IMR-90 (cell line): Measurements from ENCODE around the gene MBOAT2. TPM values are rescaled to one million over a fixed set of nuclear protein-coding genes. Genes with fewer than 3 reads are reported as not detected.

ENCODE experiments used
- ATAC-seq: fragments of 200-7000 bp; cut with Tn5 transposase; 2 replicates; pipeline ENCODE4 v1.9.1; 2020; ENCODE audit warnings: low read depth, mild to moderate bottlenecking, moderate library complexity
- BruUV-seq: library from RNA; stranded (reverse); fragments of 400-500 nt; replicated peaks from 2 replicates; lab custom pipeline; 2021; lab: Mats Ljungman, UMichigan
- CTCF ChIA-PET: fragments of 300-600 bp; formaldehyde crosslinking; extraction: SDS; loops from one replicate; lab custom pipeline; 2021; ENCODE audit warnings: antibody characterized with exemption; lab: Yijun Ruan, JAX
- POLR2A ChIA-PET: fragments of 300-600 bp; sonication (Branson Sonifier 250); formaldehyde crosslinking; loops from one replicate; lab custom pipeline; 2022; ENCODE audit warnings: antibody characterized with exemption; ENCODE audit not compliant: unreplicated experiment; lab: Charles Lee
- DNase-seq: peaks from one replicate; pipeline ENCODE4 v3.0.0; 2013
- H2AFZ ChIP-seq: replicated peaks from 2 replicates; pipeline ENCODE3; 2013; ENCODE audit warnings: low read length, mild to moderate bottlenecking; ENCODE audit not compliant: poor library complexity
- H2AK5ac ChIP-seq: 2 replicates; pipeline ENCODE4 v1.6.1; 2013; ENCODE audit warnings: low read depth, low read length, inconsistent platforms
- H2AK9ac ChIP-seq: replicated peaks from 2 replicates; pipeline ENCODE3; 2013; ENCODE audit warnings: mild to moderate bottlenecking, low read depth, low read length, moderate library complexity; ENCODE audit not compliant: poor library complexity
- H2BK120ac ChIP-seq: 2 replicates; pipeline ENCODE4 v1.6.1; 2013; ENCODE audit warnings: low read depth, low read length, inconsistent platforms
- H2BK15ac ChIP-seq: 3 replicates; pipeline ENCODE4 v1.6.1; 2013; ENCODE audit warnings: low read depth, low read length, inconsistent platforms
- H2BK20ac ChIP-seq: 2 replicates; pipeline ENCODE4 v1.6.1; 2013; ENCODE audit warnings: low read depth, mild to moderate bottlenecking, inconsistent platforms, low read length, moderate library complexity
- H2BK5ac ChIP-seq: 2 replicates; pipeline ENCODE4 v1.6.1; 2013; ENCODE audit warnings: mild to moderate bottlenecking, low read depth, low read length, inconsistent platforms; ENCODE audit not compliant: poor library complexity, severe bottlenecking
- H3K14ac ChIP-seq: replicated peaks from 2 replicates; pipeline ENCODE4 v1.6.1; 2013; ENCODE audit warnings: low read depth, low read length, inconsistent platforms
- H3K18ac ChIP-seq: 2 replicates; pipeline ENCODE4 v1.6.1; 2013; ENCODE audit warnings: low read depth, low read length, control low read depth
- H3K23ac ChIP-seq: 2 replicates; pipeline ENCODE4 v1.6.1; 2013; ENCODE audit warnings: low read depth, low read length, inconsistent platforms
- H3K27ac ChIP-seq: 2 replicates; pipeline ENCODE4 v1.5.1; 2013; ENCODE audit warnings: mild to moderate bottlenecking, control low read depth, low read length; ENCODE audit not compliant: insufficient read depth
- H3K27me3 ChIP-seq: 2 replicates; pipeline ENCODE4 v1.6.1; 2013; ENCODE audit warnings: low read length; ENCODE audit not compliant: control insufficient read depth, insufficient read depth
- H3K36me3 ChIP-seq: 2 replicates; pipeline ENCODE4 v1.6.1; 2013; ENCODE audit warnings: low read length, mixed read lengths; ENCODE audit not compliant: control insufficient read depth, insufficient read depth
- H3K4ac ChIP-seq: 2 replicates; pipeline ENCODE4 v1.6.1; 2013; ENCODE audit warnings: low read depth, low read length, inconsistent platforms
- H3K4me1 ChIP-seq: 2 replicates; pipeline ENCODE4 v1.6.1; 2013; ENCODE audit warnings: low read length, mixed read lengths; ENCODE audit not compliant: control insufficient read depth, insufficient read depth
- H3K4me2 ChIP-seq: 2 replicates; pipeline ENCODE4 v1.6.1; 2013; ENCODE audit warnings: low read depth, mild to moderate bottlenecking, control low read depth, low read length, moderate library complexity
- H3K4me3 ChIP-seq: 2 replicates; pipeline ENCODE4 v1.5.1; 2013; ENCODE audit warnings: low read depth, mild to moderate bottlenecking, control low read depth, low read length, moderate library complexity; ENCODE audit not compliant: insufficient read depth
- H3K56ac ChIP-seq: 2 replicates; pipeline ENCODE4 v1.6.1; 2013; ENCODE audit warnings: low read length, inconsistent platforms; ENCODE audit not compliant: insufficient read depth; ENCODE audit errors: extremely low read depth
- H3K79me1 ChIP-seq, 2 experiments: 2 replicates each; pipeline ENCODE4 v1.6.1; 2013; ENCODE audit warnings: low read length in 2 of 2, inconsistent platforms in 1 of 2, low read depth in 1 of 2
- H3K9ac ChIP-seq: 2 replicates; pipeline ENCODE4 v1.6.1; 2013; ENCODE audit warnings: low read depth, low read length, control low read depth
- H3K9me1 ChIP-seq: 2 replicates; pipeline ENCODE4 v1.6.1; 2013; ENCODE audit warnings: low read length, inconsistent platforms; ENCODE audit not compliant: insufficient read depth
- H3K9me3 ChIP-seq: 2 replicates; pipeline ENCODE4 v1.6.1; 2013; ENCODE audit warnings: low read length; ENCODE audit not compliant: control insufficient read depth, insufficient read depth
- H4K20me1 ChIP-seq: 2 replicates; pipeline ENCODE4 v1.6.1; 2013; ENCODE audit warnings: low read length, inconsistent platforms; ENCODE audit not compliant: insufficient read depth
- H4K5ac ChIP-seq: 2 replicates; pipeline ENCODE4 v1.6.1; 2013; ENCODE audit warnings: mild to moderate bottlenecking, low read depth, low read length, control low read depth
- H4K8ac ChIP-seq, 2 experiments: 2 replicates each; pipeline ENCODE4 v1.6.1; 2013; ENCODE audit warnings: low read depth in 2 of 2, low read length in 2 of 2, control low read depth in 1 of 2, inconsistent platforms in 1 of 2
- H4K91ac ChIP-seq: 2 replicates; pipeline ENCODE4 v1.6.1; 2013; ENCODE audit warnings: low read depth, low read length, inconsistent platforms; ENCODE audit not compliant: insufficient read depth
- BHLHE40 ChIP-seq: fragments of 150-350 bp; IDR thresholded peaks from 2 replicates; pipeline ENCODE4 v1.6.1; 2016; ENCODE audit warnings: mild to moderate bottlenecking, low read depth, low read length
- CEBPB ChIP-seq: IDR thresholded peaks from 2 replicates; pipeline ENCODE4 v1.6.1; 2012; ENCODE audit warnings: low read depth, low read length, improper control_type of control experiment
- CHD1 ChIP-seq: IDR thresholded peaks from 2 replicates; pipeline ENCODE4 v1.6.1; 2012; ENCODE audit warnings: low read depth, low read length, improper control_type of control experiment
- FOS ChIP-seq: fragments of 150-350 bp; IDR thresholded peaks from 2 replicates; pipeline ENCODE4 v1.6.1; 2016; ENCODE audit warnings: low read depth, low read length
- MAZ ChIP-seq: IDR thresholded peaks from 2 replicates; pipeline ENCODE4 v1.6.1; 2012; ENCODE audit warnings: low read depth, mild to moderate bottlenecking, low read length, improper control_type of control experiment, moderate library complexity, borderline replicate concordance
- NFE2L2 ChIP-seq: fragments of 150-350 bp; IDR thresholded peaks from 2 replicates; pipeline ENCODE4 v1.6.1; 2016; ENCODE audit warnings: low read depth, mild to moderate bottlenecking, low read length
- RAD21 ChIP-seq: IDR thresholded peaks from 2 replicates; pipeline ENCODE4 v1.6.1; 2012; ENCODE audit warnings: low read length, improper control_type of control experiment
- RCOR1 ChIP-seq: IDR thresholded peaks from 2 replicates; pipeline ENCODE4 v1.6.1; 2012; ENCODE audit warnings: mild to moderate bottlenecking, low read length, improper control_type of control experiment; ENCODE audit not compliant: insufficient replicate concordance
- RFX5 ChIP-seq: IDR thresholded peaks from 2 replicates; pipeline ENCODE4 v1.8.0; 2012; ENCODE audit warnings: low read depth, mild to moderate bottlenecking, low read length, moderate library complexity
- SMC3 ChIP-seq: fragments of 150-350 bp; IDR thresholded peaks from 2 replicates; pipeline ENCODE4 v1.6.1; 2016; ENCODE audit warnings: low read depth, mild to moderate bottlenecking, antibody characterized with exemption, low read length, moderate library complexity
- WGBS, 2 experiments: methylation state at CpG; one replicate each; pipeline versions ENCODE4 v1.1.5 to v1.1.7; 2013; ENCODE audit warnings: missing lambda C conversion rate in 2 of 2; ENCODE audit not compliant: insufficient read length in 1 of 2; ENCODE audit errors: extremely low coverage in 2 of 2; 5-methylcytosine and 5-hydroxymethylcytosine counted together
- dilution Hi-C: fragments of 300-500 bp; cut with HindIII; formaldehyde crosslinking; loops from one replicate; pipeline ENCODE4 v1.14.3; 2018; ENCODE audit warnings: low sequenced_read_pairs; ENCODE audit not compliant: unreplicated experiment
- in situ Hi-C: fragments of 300-500 bp; cut with MboI; formaldehyde crosslinking; loops from 3 replicates; pipeline ENCODE4 v1.14.3; 2019; ENCODE audit warnings: low sequenced_read_pairs, inconsistent platforms, mixed read lengths
- intact Hi-C: fragments of 100-400 bp; cut with micrococcal nuclease; formaldehyde crosslinking; loops from 2 replicates; pipeline ENCODE4 v1.10.0; 2022
- polyA plus RNA-seq, 3 experiments: library from polyadenylated mRNA; depleted of rRNA; stranded (reverse); fragments of >200 nt; gene quantifications; 2 replicates each; pipeline ENCODE4 v1.2.3, GENCODE V29; 2012; ENCODE audit warnings: low replicate concordance in 1 of 3
- total RNA-seq: library from RNA; depleted of rRNA; stranded (reverse); fragments of >200 nt; gene quantifications from 2 replicates; pipeline ENCODE4 v1.2.3, GENCODE V29; 2012
- TF ChIP-seq, protein P1 (sequence below): fragments of 150-350 bp; IDR thresholded peaks from 2 replicates; pipeline ENCODE4 v1.6.1; 2017; ENCODE audit warnings: mild to moderate bottlenecking, antibody characterized with exemption, low read length, low read depth
- TF ChIP-seq, protein P2 (sequence below): conservative IDR thresholded peaks from 2 replicates; pipeline ENCODE4 v1.5.1; 2012; ENCODE audit warnings: mild to moderate bottlenecking, low read depth, low read length, improper control_type of control experiment

The MBOAT2 gene
- total and polyA plus RNA-seq, 2 of the 4 experiments (the other 2 are of a cell fraction): 33.9 to 102 TPM

DNA sequence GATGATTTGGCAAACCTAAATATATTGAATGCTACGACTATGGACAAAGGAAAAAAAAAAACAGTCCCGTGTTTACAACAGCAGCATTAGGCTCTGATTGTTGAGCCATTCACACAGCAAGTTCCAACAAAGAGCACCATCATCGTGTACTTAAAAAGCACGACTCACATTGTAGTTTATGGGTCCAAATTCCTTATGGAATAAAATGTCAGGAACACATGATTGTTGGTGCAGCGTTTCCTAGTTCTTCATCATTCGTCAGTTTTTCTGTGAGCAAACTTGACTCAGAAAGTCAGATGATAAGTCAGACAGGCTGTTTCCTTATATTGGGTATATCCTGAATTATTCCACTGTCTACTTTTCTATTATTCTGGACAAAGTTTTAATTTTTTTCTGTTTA is 156.1 kb downstream of the MBOAT2 start:
- Histone ChIP-seq H4K20me1 (no peaks in the 10 kb centered on the region), H3K14ac (peak overlapping the region; percentile 63; the same call in 1 of the 2 replicates), H2BK5ac (no peak overlapping the region), H3K9ac (no peak overlapping the region), H3K79me1 (no peaks in the 10 kb centered on the region), H3K36me3 (no peaks in the 10 kb centered on the region), H2BK20ac (no peak overlapping the region), H3K27me3 (no peaks in the 10 kb centered on the region), H2AK9ac (no peak overlapping the region), H2BK15ac (no peak overlapping the region), H3K23ac (0 out of 2 replicates have a peak overlapping the region, but pooled peaks have one; percentile 35), H4K5ac (peak overlapping the region; percentile 5; the same call in 1 of the 2 replicates), H2BK120ac (no peak overlapping the region), H3K9me1 (peaks cover 5% of the 10 kb centered on the region), H4K8ac (0 out of 4 replicates have a peak overlapping the region, but pooled peaks of 1 of the 2 experiments have one; percentile 9), H3K27ac (no peak overlapping the region), H3K4me3 (no peak overlapping the region), H2AK5ac (no peak overlapping the region), H4K91ac (no peak overlapping the region), H3K9me3 (no peaks in the 10 kb centered on the region), H3K18ac (no peak overlapping the region), H3K4me1 (peaks cover 11% of the 10 kb centered on the region), H3K56ac (no peak overlapping the region), H2AFZ (no peak overlapping the region), H3K4me2 (peak overlapping the region; percentile 57; the same call in 1 of the 2 replicates), H3K4ac (no peak overlapping the region)
- CTCF ChIA-PET: interaction anchor here (0.8 kb wide), 1 partner anchor 26 kb away, joined by 3 read pairs; no protein-coding TSS in a partner anchor
- peak; percentile 71 for DNase-seq
- POLR2A ChIA-PET: interaction anchor here (0.5 kb wide), 1 partner anchor 10 kb away, joined by 5 read pairs; no protein-coding TSS in a partner anchor
- in situ Hi-C loops: no loop called here
- no CpG with 5 or more reads among the region's 6 CpGs for WGBS, 2 experiments
- intact Hi-C loops: no loop called here
- ATAC-seq: no peak
- BruUV-seq: no TSS peak
- TF ChIP-seq BHLHE40 (no peak), RCOR1 (no peak), CHD1 (no peak), RAD21 (no peak), NFE2L2 (no peak), SMC3 (no peak), RFX5 (no peak), MAZ (no peak), FOS (no peak), CEBPB (no peak)
- TF ChIP-seq, protein P1, sequence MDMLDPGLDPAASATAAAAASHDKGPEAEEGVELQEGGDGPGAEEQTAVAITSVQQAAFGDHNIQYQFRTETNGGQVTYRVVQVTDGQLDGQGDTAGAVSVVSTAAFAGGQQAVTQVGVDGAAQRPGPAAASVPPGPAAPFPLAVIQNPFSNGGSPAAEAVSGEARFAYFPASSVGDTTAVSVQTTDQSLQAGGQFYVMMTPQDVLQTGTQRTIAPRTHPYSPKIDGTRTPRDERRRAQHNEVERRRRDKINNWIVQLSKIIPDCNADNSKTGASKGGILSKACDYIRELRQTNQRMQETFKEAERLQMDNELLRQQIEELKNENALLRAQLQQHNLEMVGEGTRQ: no peak
- TF ChIP-seq, protein P2, sequence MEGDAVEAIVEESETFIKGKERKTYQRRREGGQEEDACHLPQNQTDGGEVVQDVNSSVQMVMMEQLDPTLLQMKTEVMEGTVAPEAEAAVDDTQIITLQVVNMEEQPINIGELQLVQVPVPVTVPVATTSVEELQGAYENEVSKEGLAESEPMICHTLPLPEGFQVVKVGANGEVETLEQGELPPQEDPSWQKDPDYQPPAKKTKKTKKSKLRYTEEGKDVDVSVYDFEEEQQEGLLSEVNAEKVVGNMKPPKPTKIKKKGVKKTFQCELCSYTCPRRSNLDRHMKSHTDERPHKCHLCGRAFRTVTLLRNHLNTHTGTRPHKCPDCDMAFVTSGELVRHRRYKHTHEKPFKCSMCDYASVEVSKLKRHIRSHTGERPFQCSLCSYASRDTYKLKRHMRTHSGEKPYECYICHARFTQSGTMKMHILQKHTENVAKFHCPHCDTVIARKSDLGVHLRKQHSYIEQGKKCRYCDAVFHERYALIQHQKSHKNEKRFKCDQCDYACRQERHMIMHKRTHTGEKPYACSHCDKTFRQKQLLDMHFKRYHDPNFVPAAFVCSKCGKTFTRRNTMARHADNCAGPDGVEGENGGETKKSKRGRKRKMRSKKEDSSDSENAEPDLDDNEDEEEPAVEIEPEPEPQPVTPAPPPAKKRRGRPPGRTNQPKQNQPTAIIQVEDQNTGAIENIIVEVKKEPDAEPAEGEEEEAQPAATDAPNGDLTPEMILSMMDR: no peak
- dilution Hi-C loops: no loop called here
